Measurements from ENCODE around the gene MRPL30.

GRCh38 chr2:99156891-99157290 lies 24.1 kb upstream of the MRPL30 start:
- TF ChIP-seq CTCF (IDR thresholded peaks at IDR 0.05) (no peak), JUND (IDR thresholded peaks at IDR 0.05) (no peak), GATA2 (CRISPR knock-in tag; IDR thresholded peaks at IDR 0.05) (no peak), SIN3A (IDR thresholded peaks at IDR 0.05; ENCODE audit: borderline replicate concordance, low read depth, low read length) (no peak), GABPA (IDR thresholded peaks at IDR 0.05; ENCODE audit: low read depth) (no peak), POLR2AphosphoS5 (IDR thresholded peaks at IDR 0.05; ENCODE audit: low read depth, low read length) (no peak)

All from SK-N-SH (cell line).